ENCODE measurements around the gene ACTR3C.
"Not testable (repeated sequence)": the region's sequence is repeated elsewhere in the genome, so short reads cannot be mapped to it uniquely, and the experiment has no call there.

The ACTR3C gene

DNA sequence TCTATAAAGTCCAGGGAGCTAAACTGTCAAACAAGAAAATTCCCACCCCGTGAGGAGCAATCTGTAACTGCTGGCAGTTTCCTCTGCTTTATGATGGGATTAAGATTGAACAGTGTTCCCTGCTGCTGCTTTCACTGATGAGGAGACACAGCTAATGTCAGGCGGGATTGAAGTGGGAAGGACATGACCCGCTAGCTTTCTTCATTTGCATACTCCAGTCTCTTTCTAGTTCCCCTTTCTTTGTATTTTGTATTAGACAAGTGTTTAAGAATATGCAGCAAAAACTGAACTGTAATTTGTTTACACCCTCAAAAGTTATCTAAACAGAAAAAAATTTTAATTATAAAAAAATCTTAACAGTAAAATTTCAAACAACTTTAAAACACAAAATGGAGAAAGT lies 40.2 kb downstream of the ACTR3C start:
- not testable (repeated sequence) for DNase-seq (ENCODE audit: low read depth)

DNA sequence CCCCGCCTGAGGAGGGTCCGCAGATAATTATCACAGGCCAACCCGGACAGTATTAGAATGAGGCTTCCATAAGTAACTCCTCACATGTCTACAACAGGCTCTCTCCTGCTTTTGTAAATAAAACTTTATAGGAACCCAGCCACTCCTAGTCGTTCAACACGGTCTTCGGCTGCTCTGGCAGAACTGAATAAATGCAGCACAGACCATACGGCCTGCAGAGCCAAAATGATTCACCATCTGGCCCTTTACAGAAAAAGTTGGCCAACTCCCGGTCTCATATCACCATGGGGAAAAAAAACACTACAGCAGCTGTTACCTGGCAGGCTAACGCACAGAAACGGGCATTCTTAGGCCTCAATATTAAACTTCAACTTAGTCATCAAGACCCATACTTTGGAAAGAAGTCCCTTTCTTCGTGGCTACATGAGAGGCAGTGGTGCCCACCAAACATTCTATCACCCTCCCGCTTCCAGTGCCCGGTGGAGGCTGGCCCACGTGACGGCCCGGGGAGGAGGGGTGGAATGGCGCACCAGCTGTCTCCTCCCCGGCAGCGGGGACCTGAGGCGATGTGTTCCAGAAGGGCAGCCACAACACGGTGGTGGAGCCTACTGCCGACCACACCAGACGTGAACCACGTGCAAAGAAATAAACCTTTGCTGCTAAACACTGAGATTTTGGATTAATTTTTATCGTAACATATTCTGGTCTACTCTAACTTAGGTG lies 41.5 kb downstream of the ACTR3C start:
- not testable (repeated sequence) for DNase-seq (ENCODE audit: low read depth)

DNA sequence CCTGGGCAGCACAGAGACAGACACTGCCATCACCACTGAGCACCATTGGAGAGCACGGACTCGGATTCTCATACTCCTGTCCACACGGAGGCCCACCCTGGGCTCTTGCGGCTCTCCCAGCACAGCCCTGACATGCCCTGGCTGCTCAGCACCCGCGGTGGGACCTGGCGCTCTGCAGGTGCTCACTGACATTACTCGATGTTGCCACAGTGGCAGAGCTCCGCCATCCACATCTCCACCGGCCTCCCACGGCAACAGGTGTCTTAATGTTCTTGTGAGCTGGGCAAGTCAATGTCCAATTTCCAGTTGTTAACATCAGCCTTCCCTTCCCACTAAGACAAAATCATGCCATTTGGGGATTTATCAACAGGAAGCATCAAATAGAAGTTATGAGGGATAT lies 45.0 kb downstream of the ACTR3C start:
- DNase-seq (ENCODE audit: low read depth): not testable (repeated sequence)

DNA sequence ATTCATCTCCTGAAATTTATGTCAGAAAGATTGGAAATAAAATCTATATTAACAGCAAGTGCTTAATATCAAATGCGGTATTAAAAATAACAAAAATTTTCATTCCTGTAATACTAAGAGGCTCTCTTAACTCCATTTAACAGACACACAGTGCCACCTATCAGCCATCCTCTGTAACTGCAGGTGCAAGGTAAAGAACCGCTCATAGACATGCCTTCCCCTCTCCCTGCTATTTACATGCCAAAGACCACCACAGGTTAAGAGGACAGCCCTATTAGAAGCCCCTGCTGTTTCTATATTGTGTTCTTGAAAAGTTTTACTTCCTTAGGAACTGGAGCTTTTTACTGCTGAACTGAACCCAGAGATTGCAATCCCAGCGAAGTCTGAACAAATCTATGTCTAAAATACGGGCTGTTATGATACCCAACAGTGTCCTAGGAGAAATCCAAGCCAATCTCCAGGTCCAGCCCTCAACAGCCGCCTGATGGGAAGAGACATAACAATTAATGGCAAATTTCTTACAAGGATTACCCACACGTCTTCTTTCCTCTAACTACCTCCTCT lies 47.1 kb downstream of the ACTR3C start:
- DNase-seq (ENCODE audit: low read depth): not testable (repeated sequence)

DNA sequence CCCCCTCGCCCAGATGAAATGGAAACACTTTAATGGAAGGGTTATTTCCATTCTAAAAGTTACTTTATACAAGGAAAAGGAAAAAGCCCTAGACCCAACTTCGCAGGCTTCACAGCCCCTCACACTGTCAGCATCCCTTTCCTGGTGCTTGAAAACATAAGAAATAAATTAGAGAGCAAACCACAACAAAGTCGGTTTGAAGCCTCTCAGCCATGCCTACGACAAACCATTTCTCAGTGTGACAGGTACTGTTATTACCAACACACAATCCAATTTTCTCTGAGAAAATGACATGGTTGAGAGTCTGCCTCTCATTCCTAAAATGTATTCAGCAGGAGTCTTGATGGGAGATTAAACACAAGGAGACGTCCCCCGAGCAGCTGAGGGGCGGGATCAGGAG lies 51.4 kb downstream of the ACTR3C start:
- not testable (repeated sequence) for DNase-seq (ENCODE audit: low read depth)

DNA sequence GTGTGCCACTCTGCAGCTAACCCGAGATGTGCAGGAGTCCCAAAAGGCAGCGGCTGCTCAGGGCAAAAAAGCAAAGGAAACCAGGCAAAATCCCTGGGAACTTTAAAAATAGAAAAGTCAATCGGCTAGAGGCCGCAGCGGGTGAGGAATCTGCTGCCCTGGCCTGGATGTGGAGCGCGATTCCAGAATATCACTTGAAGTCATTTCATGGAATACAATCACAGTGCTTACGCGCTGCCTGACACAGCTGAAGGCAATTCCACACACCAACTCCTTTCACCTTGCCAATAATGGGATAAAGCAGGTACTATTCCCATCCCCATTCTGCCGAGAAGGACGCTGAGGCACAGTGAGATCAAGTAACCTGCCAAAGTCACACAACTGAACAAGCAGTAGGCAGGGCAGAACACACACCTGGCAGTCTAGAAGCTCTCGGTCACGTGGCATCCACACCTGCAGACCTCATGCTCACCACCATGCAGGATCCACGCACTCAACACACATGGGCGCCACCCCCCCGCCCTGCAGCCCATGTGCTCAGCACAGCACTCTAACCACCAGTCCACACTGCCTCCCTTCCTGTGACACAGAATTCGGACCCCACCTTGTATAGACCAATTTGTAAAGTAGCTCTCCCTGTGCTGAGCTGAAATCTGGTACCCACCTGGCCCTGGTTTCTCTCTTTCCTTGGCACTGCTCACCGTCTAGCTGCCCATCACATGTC lies 53.1 kb downstream of the ACTR3C start:
- not testable (repeated sequence) for DNase-seq (ENCODE audit: low read depth)

DNA sequence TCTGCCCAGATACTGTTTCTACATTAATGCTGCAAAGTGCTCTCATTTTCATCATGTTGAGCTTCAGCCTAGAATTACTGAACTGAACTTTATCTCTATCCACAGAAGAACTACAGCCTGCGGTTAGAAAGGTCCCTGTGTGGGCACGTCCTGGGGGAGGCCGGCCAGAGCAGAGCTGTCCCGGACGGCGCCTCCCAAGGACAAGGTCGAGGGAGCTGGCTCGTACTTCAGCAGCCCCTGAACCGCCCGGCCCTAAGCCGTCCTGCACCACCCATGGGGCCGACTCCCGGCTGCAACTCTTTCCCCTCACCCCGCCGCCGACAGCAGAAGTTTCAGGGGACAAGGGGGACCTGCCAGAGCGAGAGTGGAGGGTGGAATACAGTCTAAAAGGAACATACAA lies 54.5 kb downstream of the ACTR3C start:
- not testable (repeated sequence) for DNase-seq (ENCODE audit: low read depth)

DNA sequence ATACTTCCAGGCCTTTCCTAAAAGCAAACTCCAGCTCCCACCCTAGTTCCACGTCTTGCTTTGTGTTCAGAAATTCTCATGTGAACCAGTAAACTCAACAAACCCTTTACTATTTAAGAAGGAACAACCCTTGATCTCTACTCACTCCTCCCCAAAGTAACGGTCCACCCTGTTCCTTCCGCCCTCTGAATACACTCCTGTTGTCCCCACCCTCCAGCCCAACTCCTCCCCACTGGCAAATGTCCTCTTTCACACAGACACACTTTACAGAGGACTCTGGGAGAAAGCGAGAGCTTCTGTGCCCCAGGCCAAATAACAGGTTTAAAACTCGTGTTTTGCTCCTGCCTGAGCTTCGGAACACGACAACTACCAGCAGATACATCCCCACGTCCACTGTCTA lies 55.1 kb downstream of the ACTR3C start:
- DNase-seq (ENCODE audit: low read depth): not testable (repeated sequence)

DNA sequence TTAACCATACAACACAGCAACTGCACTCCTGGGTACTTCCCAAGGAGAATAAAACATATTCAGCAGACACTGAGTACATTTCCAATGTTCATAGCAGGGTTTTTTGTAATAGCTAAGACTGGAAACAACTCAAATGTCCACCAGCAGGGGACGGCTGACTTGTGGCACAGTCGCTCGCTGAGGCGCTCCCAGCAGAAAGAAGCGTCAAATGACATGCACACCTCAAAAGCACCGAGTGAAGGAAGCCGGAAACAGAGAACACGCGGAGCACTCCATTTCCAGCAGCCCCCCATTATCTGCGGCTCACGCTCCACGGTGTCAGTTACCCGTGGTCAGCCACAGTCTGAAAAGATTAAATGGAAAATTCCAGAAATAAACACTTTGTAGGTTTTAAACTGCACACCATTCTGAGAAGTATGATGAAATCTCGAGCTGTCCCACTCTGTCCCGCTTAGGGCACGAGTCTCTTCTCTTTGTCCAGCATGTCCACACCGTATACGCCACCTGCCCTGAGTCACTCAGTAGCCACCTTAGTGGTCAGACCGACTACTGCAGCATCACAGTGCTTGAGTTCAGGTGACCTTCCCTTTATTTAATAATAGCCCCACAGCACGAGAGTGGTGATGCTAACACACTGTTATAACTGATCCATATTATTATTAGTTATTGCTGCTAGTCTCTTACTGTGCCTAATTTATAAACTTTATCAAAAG lies 56.2 kb downstream of the ACTR3C start:
- DNase-seq (ENCODE audit: low read depth): not testable (repeated sequence)

DNA sequence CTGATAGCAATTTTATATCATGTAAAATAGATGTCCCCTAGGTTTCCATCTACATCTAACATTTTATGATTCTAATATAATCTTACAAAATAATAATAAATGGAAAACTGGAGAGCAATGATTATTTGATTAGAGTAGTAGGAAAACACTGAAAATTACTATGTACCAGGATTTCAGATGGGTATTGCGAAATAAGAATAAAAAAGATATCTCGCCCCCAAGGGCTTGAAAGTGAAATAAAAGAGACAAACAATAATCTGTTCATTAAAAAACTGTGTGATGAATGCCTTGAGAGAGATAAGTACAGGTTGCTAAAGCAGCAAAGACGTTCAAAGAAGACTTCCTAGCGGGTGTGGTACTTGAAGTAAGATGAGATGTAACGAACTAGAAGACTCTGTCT lies 60.7 kb downstream of the ACTR3C start:
- DNase-seq (ENCODE audit: low read depth): not testable (repeated sequence)

DNA sequence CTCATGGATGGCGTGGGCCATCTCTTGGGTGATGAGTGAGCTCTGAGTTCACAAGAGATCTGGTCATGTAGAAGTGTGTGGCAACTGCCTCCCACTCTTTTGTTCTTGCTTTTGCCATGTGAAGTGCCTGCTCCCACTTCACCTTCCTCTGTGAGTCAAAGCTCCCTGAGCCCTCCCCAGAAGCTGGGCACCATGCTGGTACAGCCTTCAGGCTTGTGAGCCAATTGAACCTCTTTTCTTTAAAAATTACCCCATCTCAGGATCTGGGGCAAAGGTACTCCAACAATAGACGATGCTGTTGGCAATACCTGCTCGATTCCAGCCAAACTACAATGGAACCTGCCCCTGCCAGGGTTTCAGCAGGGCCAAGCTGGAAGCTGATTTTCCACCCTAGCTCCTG lies 75.6 kb downstream of the ACTR3C start:
- not testable (repeated sequence) for DNase-seq (ENCODE audit: low read depth)

DNA sequence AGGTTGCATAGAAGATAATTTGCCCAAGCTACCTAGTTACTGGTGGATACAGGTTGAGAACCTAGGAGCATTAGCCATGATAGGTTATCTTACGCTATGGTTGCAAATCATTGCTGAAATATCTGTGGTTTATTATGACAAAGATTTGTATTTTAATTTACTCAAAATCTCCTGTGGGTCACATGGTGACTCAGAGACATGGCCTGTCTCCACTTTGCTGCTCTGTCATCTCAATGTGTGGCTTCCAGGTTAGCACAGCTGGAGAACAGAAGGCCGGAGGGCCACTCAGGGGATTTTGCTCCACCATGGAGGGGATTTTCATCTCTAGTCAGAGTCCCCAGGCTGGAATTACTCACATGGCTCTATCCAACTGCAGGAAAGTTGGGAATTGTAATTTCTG lies 78.1 kb downstream of the ACTR3C start:
- DNase-seq (ENCODE audit: low read depth): not testable (repeated sequence)

DNA sequence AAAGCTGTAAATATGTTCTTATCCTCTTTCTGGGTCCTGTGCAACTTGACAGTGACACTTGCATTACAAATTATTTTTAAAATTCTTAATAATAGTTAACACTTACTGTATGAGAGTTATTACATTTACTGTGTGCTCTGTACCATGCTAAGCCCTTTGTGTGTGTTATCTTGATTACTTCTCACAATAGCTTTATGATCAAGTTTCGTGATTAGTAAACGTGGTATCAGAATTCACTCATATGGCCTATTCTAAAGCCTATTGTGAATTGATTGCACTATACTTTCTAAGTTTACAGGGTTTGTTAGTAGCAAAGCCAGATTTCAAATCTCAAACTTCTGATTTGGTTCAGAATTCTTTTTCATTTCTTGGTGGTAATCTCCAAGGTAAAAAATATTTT lies 80.4 kb downstream of the ACTR3C start:
- not testable (repeated sequence) for DNase-seq (ENCODE audit: low read depth)

DNA sequence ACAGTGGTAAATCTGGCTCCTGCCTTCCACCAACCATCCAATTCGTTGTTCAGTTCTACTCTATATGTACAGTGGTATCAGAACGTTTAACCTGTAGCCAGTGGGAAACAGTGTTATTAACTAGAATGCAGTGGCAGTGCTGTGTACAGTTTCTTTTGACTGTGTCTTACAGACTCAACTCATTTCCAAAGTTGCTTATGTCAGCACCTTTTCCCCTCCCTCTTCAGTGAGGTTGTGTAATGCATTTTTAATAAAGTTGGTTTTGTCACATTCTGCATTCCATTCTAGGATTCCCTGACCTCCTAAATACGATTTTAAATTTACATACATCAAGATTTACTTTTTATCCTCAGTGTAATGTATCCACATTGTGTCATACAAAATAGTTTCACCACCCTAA lies 97.9 kb downstream of the ACTR3C start:
- DNase-seq (ENCODE audit: low read depth): not testable (repeated sequence)

DNA sequence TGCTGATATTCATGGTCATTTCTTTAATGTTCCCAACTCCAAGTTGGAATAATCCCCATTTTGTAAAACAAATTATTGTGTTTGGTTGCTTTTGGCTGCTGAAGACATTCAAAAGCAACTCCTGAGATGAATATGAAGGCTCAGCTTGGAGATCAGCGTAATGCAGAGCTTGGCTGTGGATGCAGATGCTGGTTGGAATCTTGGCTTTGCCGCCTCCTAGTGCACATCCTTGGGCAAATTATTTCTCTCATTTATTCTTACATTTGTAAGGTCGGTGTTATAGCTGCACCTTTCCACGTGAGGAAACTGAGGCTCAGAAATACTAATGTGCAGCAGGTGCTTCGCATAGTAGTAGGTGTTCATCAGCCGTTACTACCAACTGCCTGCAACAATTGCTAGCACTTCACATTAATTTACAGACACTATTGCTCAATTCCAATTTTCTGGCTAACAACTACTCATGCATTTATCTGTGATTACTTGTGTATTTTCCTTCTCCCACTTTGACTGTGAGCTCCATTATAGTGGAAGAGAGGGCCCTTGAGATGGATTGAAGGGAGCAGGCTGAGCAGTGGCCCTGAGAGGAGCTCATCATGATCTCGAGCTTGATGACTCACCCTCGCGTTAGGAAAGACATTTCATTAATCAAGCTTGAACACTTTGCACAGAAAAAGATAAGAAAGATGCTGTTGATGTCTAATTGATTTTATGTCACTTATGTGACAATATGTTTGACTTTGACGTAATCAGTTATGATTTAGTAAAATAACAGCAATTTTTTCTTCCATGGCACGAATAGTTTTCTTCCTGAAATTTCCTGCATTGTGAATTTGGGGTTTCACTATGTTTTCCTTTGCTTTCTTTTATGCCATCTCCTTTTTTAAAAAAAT lies 101.0 kb downstream of the ACTR3C start:
- not testable (repeated sequence) for DNase-seq (ENCODE audit: low read depth)

DNA sequence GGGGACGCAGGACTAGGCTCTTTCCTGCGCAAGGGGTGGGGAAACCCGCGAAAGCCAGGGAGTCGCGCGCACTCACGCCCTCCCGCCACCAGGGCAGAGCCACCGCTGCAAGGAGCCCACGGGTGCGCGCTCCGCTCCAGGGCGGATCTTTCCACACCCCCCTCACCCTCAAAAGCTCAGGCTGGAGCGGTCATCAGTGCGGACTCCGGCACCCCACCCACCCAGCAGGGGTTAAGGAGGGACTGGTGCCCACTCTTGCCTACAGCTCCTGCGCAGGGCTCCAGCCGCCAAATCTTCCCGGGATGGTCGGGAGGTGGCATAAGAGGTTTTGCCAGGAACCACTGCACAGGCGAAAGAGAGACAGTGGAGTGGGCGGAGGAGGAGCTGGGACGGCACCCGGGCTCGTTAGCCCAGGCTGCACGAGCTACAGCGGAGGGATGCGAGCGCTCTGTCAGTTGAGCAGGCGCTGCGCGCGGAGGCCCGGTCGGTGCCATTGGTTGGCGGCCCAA lies 102.6 kb downstream of the ACTR3C start:
- DNase-seq (ENCODE audit: low read depth): not testable (repeated sequence)

DNA sequence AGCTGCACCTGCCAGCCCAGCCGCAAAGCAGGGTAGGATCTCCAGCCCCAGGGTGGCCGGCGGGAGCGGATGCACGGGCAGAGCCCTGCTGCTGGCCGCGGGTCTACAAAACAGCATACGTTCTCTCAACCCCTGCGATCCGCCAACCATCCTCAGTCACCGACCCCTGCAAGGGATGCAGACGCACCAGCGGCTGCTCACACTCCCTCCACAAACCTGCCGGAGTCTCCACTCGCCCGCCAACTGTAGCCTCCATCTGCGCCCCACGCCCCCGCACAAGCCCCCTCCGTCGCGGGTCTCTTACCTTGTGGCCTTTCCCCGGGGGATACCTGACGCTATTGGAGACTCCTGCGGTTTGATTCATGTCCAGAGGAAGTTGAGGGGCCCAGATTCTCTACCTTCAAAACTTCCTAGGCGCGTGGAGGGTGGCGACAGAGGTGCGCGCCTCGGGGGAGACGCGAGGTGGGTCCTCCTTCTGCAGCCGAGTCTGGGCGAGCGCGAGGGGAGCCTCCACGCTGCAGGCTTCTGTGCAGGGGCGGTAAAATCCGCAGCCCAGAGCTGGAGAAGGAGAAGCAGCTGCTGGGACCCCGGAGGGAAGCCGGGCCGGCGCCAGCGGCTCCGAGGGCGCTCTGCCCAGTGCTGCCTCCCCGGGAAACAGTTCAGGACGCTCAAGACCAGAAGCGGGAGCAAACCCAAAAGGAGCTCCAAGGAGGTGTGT lies 103.2 kb downstream of the ACTR3C start:
- DNase-seq (ENCODE audit: low read depth): not testable (repeated sequence)

DNA sequence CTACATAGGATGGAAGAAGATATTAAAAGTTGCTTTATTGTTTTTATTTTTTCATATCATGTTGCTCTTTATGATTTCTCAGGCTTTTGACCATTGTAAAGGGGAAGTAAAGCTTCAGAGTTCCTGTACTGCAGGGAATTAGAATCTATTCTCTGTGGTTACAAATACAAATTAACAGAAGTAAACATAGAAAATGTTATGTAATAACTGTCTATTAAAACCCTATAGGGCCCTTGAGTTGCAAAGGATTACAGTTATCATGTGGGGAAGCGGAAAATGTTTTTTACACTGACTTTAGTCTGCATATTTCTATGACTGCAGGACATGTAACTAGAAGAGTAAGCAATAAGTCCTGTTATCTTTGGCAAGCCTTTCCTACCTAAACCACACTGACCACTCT lies 116.5 kb downstream of the ACTR3C start:
- DNase-seq (ENCODE audit: low read depth): not testable (repeated sequence)

DNA sequence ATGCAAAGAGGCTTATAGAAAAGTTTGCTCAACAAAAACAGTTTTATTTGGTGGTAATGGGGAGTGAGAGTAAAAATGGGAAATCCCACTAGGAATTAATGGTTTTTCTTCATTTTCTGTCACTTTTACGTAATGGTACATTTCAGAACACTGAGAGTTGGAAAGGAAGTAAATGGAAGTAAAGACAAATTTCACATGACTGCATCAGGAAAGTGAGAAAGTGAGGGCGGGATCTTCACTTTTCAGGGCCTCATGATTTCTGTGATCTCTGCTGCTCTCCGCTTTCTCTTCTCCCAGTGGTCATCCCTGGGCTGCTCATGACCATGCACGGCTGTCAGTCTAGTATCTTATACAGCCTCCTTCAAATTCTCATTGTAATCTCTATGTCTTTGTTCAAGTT lies 117.5 kb downstream of the ACTR3C start:
- DNase-seq (ENCODE audit: low read depth): not testable (repeated sequence)

DNA sequence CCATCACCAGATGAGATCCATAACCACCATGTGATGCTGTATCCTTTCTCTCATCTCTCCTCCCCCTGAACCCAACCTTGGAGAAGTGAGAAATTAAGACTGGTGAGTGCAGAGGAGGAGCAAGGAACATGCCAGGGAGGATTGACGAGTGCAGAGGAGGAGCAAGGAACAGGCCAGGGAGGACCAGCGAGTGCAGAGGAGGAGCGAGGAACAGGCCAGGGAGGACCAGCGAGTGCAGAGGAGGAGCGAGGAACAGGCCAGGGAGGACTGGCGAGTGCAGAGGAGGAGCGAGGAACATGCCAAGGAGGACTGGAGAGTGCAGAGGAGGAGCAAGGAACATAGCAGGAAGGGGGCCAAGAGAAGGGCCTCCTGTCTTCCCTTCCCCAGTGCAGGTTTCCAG lies 118.8 kb downstream of the ACTR3C start:
- not testable (repeated sequence) for DNase-seq (ENCODE audit: low read depth)

DNA sequence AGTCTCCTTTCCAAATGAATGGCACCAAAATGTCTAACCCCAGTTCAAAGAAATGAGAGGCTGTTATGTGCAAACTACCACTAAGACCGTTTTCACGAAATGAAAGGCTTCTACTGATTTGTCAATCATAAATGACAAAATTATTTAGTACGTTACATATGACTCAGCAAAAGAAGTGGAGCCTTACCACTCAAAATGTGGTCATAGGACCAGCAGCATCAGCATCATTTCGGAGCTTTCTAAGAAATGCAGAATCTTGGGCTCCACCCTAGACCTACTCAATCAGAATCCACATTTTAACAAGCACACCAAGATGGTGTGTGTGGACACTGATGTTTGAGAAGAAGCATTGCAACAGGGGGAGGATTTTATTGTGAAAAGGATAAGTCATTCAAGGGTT lies 120.5 kb downstream of the ACTR3C start:
- DNase-seq (ENCODE audit: low read depth): not testable (repeated sequence)
